ENCODE data around the gene DPY19L3. TPM values are rescaled to one million over a fixed set of nuclear protein-coding genes. Genes with fewer than 3 reads are reported as not detected.

DPY19L3 gene
- total RNA-seq, 1 experiment from 2014 or later = 27.8 TPM

DNA sequence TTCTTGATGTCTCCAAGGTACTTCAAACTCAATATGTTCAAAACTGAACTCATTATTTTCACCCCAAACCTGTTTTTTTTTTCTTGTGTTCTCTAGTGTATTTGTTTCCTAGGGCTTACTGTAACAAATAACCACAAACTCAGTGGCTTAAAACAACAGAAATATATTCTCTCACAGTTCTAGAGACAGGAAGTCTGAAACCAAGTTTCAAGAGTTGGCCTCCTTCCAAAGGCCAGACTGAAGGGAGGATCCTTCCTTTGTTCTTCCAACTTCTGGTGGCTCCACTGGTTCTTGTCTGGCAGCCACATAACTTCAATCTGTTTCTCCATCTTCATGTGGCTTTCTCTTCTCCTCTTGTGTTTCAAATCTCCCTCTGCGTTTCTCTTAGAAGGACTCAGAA lies 113.5 kb downstream of the DPY19L3 start:
- TF ChIP-seq POLR2AphosphoS5 (IDR thresholded peaks at IDR 0.05; ENCODE audit: low read depth, low read length) = no peak
- TF ChIP-seq CTCF (IDR thresholded peaks at IDR 0.05) = no peak
- TF ChIP-seq TCF7L2 (IDR thresholded peaks at IDR 0.05; ENCODE audit: low read depth, low read length) = no peak
- TF ChIP-seq, protein P1, sequence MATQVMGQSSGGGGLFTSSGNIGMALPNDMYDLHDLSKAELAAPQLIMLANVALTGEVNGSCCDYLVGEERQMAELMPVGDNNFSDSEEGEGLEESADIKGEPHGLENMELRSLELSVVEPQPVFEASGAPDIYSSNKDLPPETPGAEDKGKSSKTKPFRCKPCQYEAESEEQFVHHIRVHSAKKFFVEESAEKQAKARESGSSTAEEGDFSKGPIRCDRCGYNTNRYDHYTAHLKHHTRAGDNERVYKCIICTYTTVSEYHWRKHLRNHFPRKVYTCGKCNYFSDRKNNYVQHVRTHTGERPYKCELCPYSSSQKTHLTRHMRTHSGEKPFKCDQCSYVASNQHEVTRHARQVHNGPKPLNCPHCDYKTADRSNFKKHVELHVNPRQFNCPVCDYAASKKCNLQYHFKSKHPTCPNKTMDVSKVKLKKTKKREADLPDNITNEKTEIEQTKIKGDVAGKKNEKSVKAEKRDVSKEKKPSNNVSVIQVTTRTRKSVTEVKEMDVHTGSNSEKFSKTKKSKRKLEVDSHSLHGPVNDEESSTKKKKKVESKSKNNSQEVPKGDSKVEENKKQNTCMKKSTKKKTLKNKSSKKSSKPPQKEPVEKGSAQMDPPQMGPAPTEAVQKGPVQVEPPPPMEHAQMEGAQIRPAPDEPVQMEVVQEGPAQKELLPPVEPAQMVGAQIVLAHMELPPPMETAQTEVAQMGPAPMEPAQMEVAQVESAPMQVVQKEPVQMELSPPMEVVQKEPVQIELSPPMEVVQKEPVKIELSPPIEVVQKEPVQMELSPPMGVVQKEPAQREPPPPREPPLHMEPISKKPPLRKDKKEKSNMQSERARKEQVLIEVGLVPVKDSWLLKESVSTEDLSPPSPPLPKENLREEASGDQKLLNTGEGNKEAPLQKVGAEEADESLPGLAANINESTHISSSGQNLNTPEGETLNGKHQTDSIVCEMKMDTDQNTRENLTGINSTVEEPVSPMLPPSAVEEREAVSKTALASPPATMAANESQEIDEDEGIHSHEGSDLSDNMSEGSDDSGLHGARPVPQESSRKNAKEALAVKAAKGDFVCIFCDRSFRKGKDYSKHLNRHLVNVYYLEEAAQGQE (IDR thresholded peaks at IDR 0.05; ENCODE audit: insufficient read depth in 1 of 2, low read depth in 2 of 2, low read length in 1 of 2) = no peak
- TF ChIP-seq SIN3A (IDR thresholded peaks at IDR 0.05; ENCODE audit: borderline replicate concordance, insufficient read depth, low read depth, low read length) = no peak
- Histone ChIP-seq H3K4me1 (ENCODE audit: control insufficient read depth, insufficient read depth, low read length) (no peaks in the 10 kb centered on the region), H3K9me3 (ENCODE audit: control insufficient read depth, insufficient read depth, low read depth, low read length) (0 out of 2 replicates have a peak, but pooled peaks cover 3% of the 10 kb centered on the region), H3K27me3 (ENCODE audit: control insufficient read depth, insufficient read depth, low read length) (peaks cover 2% of the 10 kb centered on the region; the same call in 1 of the 2 replicates), H3K27ac (ENCODE audit: low read length) (no peak overlapping the region), H3K4me3 (ENCODE audit: low read depth in 2 of 2, low read length in 2 of 2) (no peak overlapping the region), H3K36me3 (ENCODE audit: control insufficient read depth, insufficient read depth, low read length) (no peaks in the 10 kb centered on the region)
- in situ Hi-C loops (cut with HindIII; ENCODE audit: low pct_unique_long_range_greater_than_20kb, low sequenced_read_pairs) (no loop called here), intact Hi-C loops (cut with micrococcal nuclease; ENCODE audit: unreplicated experiment) (no loop called here)
- no peak for ATAC-seq
- CTCF ChIA-PET = no interaction called here
- POLR2A ChIA-PET = no interaction called here
- no peak for DNase-seq (ENCODE audit: low read depth, low spot score)
- BruUV-seq (replicated peaks) = no TSS peak

- no peaks in the 10 kb centered on the region for H3K36me3 ChIP-seq (ENCODE audit: control insufficient read depth, insufficient read depth, low read length)
- POLR2A ChIA-PET = no interaction called here
- H3K4me1 ChIP-seq (ENCODE audit: control insufficient read depth, insufficient read depth, low read length) = no peaks in the 10 kb centered on the region
- no TSS peak for BruUV-seq (replicated peaks)
- intact Hi-C loops (cut with micrococcal nuclease; ENCODE audit: unreplicated experiment) = no loop called here
- no peak for DNase-seq (ENCODE audit: low read depth, low spot score)
- no peak for ATAC-seq
- H3K27ac ChIP-seq (ENCODE audit: low read length) = no peak overlapping the region
- in situ Hi-C loops (cut with HindIII; ENCODE audit: low pct_unique_long_range_greater_than_20kb, low sequenced_read_pairs) = no loop called here
- no peak overlapping the region for H3K4me3 ChIP-seq (ENCODE audit: low read depth in 2 of 2, low read length in 2 of 2)
- CTCF ChIA-PET = no interaction called here
- H3K27me3 ChIP-seq (ENCODE audit: control insufficient read depth, insufficient read depth, low read length) = peaks cover 2% of the 10 kb centered on the region; the same call in 1 of the 2 replicates
- no peaks in the 10 kb centered on the region for H3K9me3 ChIP-seq (ENCODE audit: control insufficient read depth, insufficient read depth, low read depth, low read length)
- TF ChIP-seq TCF7L2 (IDR thresholded peaks at IDR 0.05; ENCODE audit: low read depth, low read length) (no peak), POLR2AphosphoS5 (IDR thresholded peaks at IDR 0.05; ENCODE audit: low read depth, low read length) (no peak), CTCF (IDR thresholded peaks at IDR 0.05) (no peak), SIN3A (IDR thresholded peaks at IDR 0.05; ENCODE audit: borderline replicate concordance, insufficient read depth, low read depth, low read length) (no peak)
- TF ChIP-seq, protein P1 (IDR thresholded peaks at IDR 0.05; ENCODE audit: insufficient read depth in 1 of 2, low read depth in 2 of 2, low read length in 1 of 2) = no peak
Observed at GRCh38 chr19:32522967-32523366, 117.4 kb downstream of the DPY19L3 start.
